ENCODE data around the gene CEP112.

The CEP112 gene

GRCh38 chr17:66191593-66192377, at the start of gene CEP112:
TSS of gene CEP112 (minus strand) at chr17:66192133.
- DNase-seq = peak; percentile 69

GRCh38 chr17:66240630-66241029, 48.7 kb upstream of the CEP112 start:
- no peak for DNase-seq

GRCh38 chr17:66240013-66240412, 48.1 kb upstream of the CEP112 start:
- DNase-seq = no peak

GRCh38 chr17:66235377-66235994, 43.6 kb upstream of the CEP112 start:
- DNase-seq = no peak

- no peak for DNase-seq
Observed at GRCh38 chr17:66234611-66235010, 42.7 kb upstream of the CEP112 start.

- no peak for DNase-seq
Observed at GRCh38 chr17:66233023-66233753, 41.3 kb upstream of the CEP112 start.

- DNase-seq = no peak
Observed at GRCh38 chr17:66230922-66231591, 39.1 kb upstream of the CEP112 start.

GRCh38 chr17:66229783-66230538, 38.0 kb upstream of the CEP112 start:
- no peak for DNase-seq

- DNase-seq = peak; percentile 18
Observed at GRCh38 chr17:66228887-66229782, 37.2 kb upstream of the CEP112 start, which contains the start of gene APOH. TSS of gene APOH (minus strand) at chr17:66229415. CDS start at chr17:66229379, 36 bp downstream.

- DNase-seq = no peak
Observed at GRCh38 chr17:66227212-66228045, 35.5 kb upstream of the CEP112 start.

GRCh38 chr17:66222798-66223350, 30.9 kb upstream of the CEP112 start:
- DNase-seq = no peak

- DNase-seq = no peak
Observed at GRCh38 chr17:66221755-66222530, 30.0 kb upstream of the CEP112 start.

- no peak for DNase-seq
Observed at GRCh38 chr17:66221343-66221742, 29.4 kb upstream of the CEP112 start.

- no peak for DNase-seq
Observed at GRCh38 chr17:66220079-66220835, 28.3 kb upstream of the CEP112 start.

- DNase-seq = no peak
Observed at GRCh38 chr17:66215529-66215911, 23.6 kb upstream of the CEP112 start.

GRCh38 chr17:66214884-66215528, 23.1 kb upstream of the CEP112 start:
- DNase-seq = no peak

- DNase-seq = no peak
Observed at GRCh38 chr17:66211047-66211810, 19.3 kb upstream of the CEP112 start.

Measured in kidney glomerular epithelial cell (primary cell).